Measurements from ENCODE around the gene SLC49A4.

Gene SLC49A4

DNA sequence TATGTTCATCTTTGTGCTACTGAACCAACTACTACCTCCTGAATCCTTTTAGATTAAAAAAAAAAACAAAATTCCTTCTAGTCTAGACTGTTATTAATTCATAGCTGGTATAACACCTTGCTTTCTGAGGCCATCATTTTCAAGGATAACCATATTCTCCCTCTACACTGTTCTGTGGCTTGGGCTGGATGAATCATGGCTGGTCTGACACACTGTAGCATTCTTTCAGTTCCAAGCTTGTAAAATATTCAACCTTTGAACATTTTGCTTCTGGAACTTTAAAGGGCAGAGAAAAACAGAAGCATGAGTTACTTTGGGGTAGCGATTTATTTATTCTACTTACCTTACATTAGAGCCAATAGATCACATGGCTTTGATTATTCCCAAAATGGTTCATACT lies 8.8 kb upstream of the SLC49A4 start:
- no peak for DNase-seq

- DNase-seq, result no peak
Measured at GRCh38 chr3:122787872-122788271, 7.0 kb upstream of the SLC49A4 start.

GRCh38 chr3:122789585-122790273 lies 5.1 kb upstream of the SLC49A4 start:
- DNase-seq, result no peak

- DNase-seq, result peak; percentile 94
Measured at GRCh38 chr3:122793568-122794416, 1.1 kb upstream of the SLC49A4 start, which contains the start of gene HSPBAP1. TSS of gene HSPBAP1 (minus strand) at chr3:122793831. CDS start at chr3:122793680, 151 bp downstream.

DNA sequence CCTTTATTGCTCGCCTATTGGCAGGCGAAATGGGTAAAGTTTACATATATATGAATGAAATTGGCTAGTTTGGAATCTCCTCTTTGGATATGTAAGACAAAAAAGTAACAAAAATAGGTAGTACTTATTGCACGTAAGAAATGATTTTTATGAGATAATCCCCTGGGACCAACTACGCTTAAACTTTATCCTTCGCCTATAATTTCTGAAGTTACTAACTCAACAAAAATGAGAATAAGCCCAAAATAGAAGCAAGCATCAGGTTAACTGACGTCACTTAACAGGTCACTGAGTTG lies 438 bp upstream of the SLC49A4 start:
- DNase-seq, result no peak

DNA sequence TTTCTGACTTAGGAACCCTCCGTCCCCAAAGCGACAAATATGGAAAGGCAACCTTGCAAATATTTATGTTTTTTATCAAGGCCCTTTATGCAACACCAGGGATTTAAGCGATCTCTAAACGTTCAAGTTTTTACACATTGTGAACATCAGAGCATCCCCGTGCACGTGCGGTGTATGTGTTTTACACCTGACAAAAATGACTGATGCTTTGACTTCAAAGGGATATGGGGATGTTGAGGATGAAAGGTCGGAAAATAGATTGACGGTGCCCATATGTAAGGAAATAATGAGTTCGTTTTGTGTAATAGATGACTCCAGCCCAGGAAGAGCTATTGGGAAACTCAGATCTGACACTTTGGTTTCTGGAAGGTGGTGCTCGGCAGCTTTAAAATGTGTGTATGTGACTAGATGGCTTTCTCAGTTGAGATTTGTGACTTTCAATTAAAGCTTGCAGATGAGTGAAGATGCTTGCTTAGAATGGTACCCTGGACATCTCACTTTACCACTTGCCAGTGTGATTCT lies 866 bp downstream of the SLC49A4 start:
- DNase-seq, result no peak

DNA sequence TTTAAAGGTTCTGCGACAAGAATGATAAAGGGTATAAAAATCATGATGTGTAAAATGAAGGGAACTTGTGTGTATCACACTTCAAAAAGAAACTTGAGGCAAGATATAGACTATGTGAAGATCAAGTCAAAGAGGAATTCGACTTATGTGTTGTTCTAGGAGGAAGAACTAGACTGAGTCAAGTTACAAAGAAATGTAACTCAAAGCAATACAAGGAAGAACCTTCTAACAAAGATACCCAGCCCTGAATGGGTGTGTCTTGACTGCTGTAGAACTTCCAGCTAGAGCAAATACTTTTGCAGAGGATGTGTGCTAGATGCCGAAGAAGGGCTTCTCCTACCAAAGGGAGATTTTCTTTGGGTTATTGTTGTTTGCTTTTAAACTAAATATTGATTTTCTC lies 2.4 kb downstream of the SLC49A4 start:
- DNase-seq, result no peak

DNA sequence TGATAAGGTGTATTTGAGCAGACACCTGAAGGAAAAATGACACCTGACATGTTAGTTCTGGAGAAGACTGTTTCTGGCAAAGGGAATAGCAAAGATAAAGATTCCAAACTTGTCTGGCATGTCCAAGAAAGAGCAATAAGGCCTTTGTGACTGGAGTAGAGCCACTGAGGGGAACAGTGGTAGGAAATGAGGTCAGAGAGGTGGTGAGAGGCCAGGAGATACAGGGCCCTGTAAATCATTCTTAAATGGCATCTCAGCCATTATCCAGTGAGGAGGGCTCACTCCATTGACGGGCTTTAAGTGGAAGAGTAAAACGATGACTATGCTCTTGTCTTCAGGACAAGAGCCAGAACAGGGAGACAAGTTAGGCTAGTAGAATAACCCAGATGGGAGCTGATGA lies 4.5 kb downstream of the SLC49A4 start:
- no peak for DNase-seq

- no peak for DNase-seq
Measured at GRCh38 chr3:122800031-122800430, 5.2 kb downstream of the SLC49A4 start.

- DNase-seq, result no peak
Measured at GRCh38 chr3:122800706-122801237, 5.9 kb downstream of the SLC49A4 start.

GRCh38 chr3:122802323-122802722 lies 7.5 kb downstream of the SLC49A4 start:
- DNase-seq, result no peak

DNA sequence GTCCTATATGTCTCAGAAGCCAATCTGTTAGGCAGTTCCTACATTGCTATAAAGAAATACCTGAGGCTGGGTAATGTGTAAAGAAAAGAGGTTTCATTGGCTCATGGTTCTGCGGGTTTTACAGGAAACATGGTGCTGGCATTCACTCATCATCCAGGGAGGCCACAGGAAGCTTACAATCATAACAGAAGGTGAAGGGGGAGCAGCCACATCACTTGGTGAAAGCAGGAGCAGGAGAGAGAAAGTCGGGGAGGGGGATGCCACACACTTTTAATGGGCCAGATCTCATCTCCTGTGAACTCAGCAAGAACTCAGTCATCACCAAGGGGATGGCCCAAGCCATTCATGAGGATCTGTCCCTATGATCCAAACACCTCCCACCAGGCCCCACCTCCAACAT lies 9.1 kb downstream of the SLC49A4 start:
- no peak for DNase-seq

DNA sequence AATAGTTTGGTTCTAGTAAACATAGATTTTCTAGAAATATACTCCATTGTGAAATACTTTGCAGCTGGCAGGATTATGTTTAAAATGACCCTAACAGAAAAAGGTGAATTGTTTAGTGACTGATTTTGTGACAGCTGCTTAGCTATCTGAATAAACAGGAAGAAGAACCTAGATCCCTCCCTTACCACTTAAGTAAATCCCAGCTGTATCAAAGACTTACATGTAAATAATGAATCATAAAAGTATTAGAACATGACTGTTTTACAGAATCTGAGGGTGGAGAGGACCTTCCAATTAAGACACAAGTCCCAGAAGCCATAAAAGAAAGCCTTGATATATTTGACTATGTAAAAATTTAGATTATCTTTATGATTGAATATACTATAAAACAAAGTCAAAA lies 15.9 kb downstream of the SLC49A4 start:
- no peak for DNase-seq

DNA sequence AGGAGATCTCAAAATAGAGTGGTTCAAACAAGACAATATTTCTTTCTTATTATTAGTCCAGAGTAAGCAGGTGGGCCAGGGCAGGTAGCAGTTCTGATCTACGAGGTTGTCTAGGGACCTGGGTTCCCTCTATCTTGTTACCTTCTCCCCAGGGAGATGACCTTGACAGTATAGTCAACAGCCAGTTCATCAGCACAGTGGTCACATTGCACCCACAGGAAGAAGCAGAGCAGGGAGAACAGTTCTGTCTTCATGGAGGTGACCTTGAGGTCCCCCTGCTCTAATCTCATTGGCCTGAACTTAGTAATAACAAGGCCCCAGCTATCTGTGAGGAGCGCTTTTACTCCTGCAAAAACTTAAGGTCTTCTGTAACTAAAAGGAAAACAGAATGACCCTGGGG lies 21.7 kb downstream of the SLC49A4 start:
- no peak for DNase-seq

- no peak for DNase-seq
Measured at GRCh38 chr3:122824465-122825381, 29.9 kb downstream of the SLC49A4 start.

DNA sequence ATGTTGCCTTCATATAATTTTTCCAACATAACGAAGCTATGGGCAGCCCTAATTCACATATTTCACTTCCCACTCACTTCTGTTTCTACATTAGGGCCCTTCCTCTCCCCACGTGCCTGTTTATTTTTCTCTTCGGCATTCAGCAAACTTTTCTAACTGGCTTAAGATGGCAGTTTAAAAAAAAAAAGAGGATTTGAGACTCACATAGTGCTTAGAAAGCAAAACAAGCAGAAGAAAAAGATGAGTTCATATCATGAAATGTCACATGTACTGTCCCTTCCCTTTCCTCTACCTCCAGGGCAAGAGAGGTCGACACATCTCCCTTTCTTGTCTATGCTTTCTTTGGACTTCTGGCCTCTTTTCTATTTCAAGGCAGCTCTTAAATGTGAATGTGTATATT lies 30.6 kb downstream of the SLC49A4 start:
- DNase-seq, result no peak

DNA sequence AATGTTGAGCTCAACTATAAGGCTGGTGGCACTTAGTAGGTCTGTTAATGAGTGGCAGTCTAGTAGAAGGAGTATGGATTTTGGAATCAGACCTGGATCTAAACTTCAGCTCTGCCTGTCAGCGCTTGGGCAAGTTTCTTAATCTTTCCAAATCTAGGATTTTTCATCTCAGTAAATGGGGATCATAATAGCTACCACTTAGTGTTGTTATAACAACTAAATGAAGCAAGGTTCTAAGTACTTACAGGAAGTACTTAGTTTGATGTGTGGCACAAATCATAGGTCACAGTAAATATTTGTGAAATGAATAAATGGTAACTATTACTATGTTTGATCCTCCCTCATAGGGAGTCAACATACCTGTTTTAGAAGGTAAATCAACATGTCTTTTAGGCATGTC lies 31.4 kb downstream of the SLC49A4 start:
- no peak for DNase-seq

- no peak for DNase-seq
Measured at GRCh38 chr3:122828281-122828680, 33.4 kb downstream of the SLC49A4 start.

DNA sequence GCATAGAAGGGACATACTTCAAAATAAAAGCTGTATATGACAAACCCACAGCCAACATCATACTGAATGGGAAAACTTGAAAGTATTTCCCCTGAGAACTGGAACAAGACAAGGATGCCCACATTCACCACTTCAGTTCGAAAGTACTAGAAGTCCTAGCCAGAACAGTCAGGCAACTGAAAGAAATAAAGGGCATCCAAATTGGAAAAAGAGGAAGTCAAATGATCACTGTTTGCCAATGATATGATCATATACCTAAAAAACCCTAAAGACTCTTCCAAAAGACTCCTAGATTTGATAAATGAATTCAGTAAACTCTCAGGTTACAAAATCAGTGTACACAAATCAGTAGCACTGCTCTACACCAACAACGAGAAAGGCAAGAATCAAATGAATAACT lies 40.7 kb downstream of the SLC49A4 start:
- DNase-seq, result no peak

DNA sequence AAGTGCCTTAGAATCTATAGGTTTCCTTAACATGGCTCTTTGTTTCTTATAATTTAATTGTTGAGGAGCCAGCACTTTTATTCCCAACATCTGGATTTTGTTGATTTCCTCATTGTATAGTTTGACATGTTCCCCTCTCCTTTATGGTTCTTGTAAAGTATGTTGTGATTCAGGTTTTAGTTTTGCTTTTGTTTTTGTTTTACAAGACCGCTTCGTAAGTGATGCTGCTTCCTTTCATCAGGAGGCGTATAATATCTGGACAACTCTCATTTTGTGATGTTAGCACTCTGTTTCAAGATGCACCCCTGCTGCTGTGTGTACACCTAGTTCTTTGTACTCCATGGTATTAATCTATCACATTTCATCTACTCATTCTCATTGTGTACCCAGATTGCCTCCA lies 48.7 kb downstream of the SLC49A4 start:
- DNase-seq, result no peak

GRCh38 chr3:122857019-122857418 lies 62.1 kb downstream of the SLC49A4 start:
- DNase-seq, result no peak

- no peak for DNase-seq
Measured at GRCh38 chr3:122858373-122858772, 63.5 kb downstream of the SLC49A4 start.
